ENCODE results near the gene CYB561D2. TPM values are rescaled to one million over a fixed set of nuclear protein-coding genes. Genes with fewer than 3 reads are reported as not detected.

The CYB561D2 gene
- total and polyA plus RNA-seq, 10 of the 15 experiments (the other 5 are each of a cell fraction or from before 2014, with no cell fraction given) = 7.6 to 39.2 (median 18.8) TPM

GRCh38 chr3:50336452-50337174, 14.0 kb upstream of the CYB561D2 start:
- TF ChIP-seq GATAD2B (conservative IDR thresholded peaks at IDR 0.05; ENCODE audit: low read depth) = peak; percentile 68; the same call in 1 of the 2 replicates
- 0 out of 2 replicates have a peak, but pooled peaks have one; percentile 9 for TF ChIP-seq TCF12 (IDR thresholded peaks at IDR 0.05; ENCODE audit: low read depth, low read length)
- TF ChIP-seq MYC (IDR thresholded peaks at IDR 0.05; ENCODE audit: insufficient read depth, insufficient read length, insufficient replicate concordance, low read length, severe bottlenecking) = peak; percentile 45
- TF ChIP-seq WRNIP1 (IDR thresholded peaks at IDR 0.05; ENCODE audit: borderline replicate concordance, low read depth, low read length) = no peak
- 0 out of 2 replicates have a peak, but pooled peaks have one; percentile 13 for TF ChIP-seq IKZF1 (conservative IDR thresholded peaks at IDR 0.05)
- TF ChIP-seq ELK1 (IDR thresholded peaks at IDR 0.05; ENCODE audit: low read depth, low read length) = no peak
- TF ChIP-seq SMARCA5 (IDR thresholded peaks at IDR 0.05) = peak; percentile 86; the same call in 1 of the 2 replicates
- 0 out of 4 replicates have a peak, but pooled peaks of 1 of the 2 experiments have one; percentile 12 for TF ChIP-seq IKZF2 (IDR thresholded peaks at IDR 0.05)
- Histone ChIP-seq H4K20me1 (ENCODE audit: control insufficient read depth, insufficient read depth) (no peaks in the 10 kb centered on the region; the same call in 1 of the 2 replicates), H3K36me3 (ENCODE audit: control insufficient read depth in 2 of 2, insufficient read depth in 2 of 2, low read length in 1 of 2) (peaks cover 6 to 7% of the 10 kb centered on the region in 2 experiments), H3K27ac (ENCODE audit: control insufficient read depth, insufficient read depth) (peak overlapping the region; percentile 92), H3K4me2 (ENCODE audit: control insufficient read depth, insufficient read depth) (peak overlapping the region; percentile 77), H3K4me1 (ENCODE audit: control insufficient read depth, insufficient read depth, low read length) (peaks cover 10% of the 10 kb centered on the region; the same call in 1 of the 2 replicates), H3K9me3 (replicated peaks; ENCODE audit: control insufficient read depth, insufficient read depth, low read length) (no peaks in the 10 kb centered on the region), H3K27me3 (replicated peaks in 1 of 2; ENCODE audit: control insufficient read depth in 2 of 2, insufficient read depth in 2 of 2, low read length in 1 of 2) (no peaks in the 10 kb centered on the region), H2AFZ (ENCODE audit: control insufficient read depth, low read depth, low read length) (peak overlapping the region; percentile 78), H3K9ac (ENCODE audit: control insufficient read depth, insufficient read depth, low read length) (peak overlapping the region; percentile 86), H3K79me2 (ENCODE audit: control insufficient read depth, insufficient read depth, low read length) (peaks cover 76% of the 10 kb centered on the region), H3K4me3 (peak overlapping the region; percentile 96)
- SMC1A ChIA-PET (ENCODE audit: uncharacterized antibody, unreplicated experiment) = interaction anchor here (0.9 to 1.8 kb wide), 10 partner anchors 9 to 275 kb away, joined by 3 to 20 read pairs (median 4); partner anchors contain the start of genes CISH, GNAI2, HYAL2 and HYAL3
- intact Hi-C loops (cut with micrococcal nuclease; ENCODE audit: unreplicated experiment) = loop anchor here (5.0 kb wide), 2 partner anchors 39 to 99 kb away; partner anchors contain the start of genes GNAI2, HYAL3 and NAA80
- CTCF ChIA-PET = interaction anchor here (0.6 to 10.5 kb wide), 12 partner anchors 9 to 665 kb away, joined by 3 to 72 read pairs (median 4); partner anchors contain the start of genes CYB561D2, HYAL2, NPRL2 and TUSC2
- POLR2A ChIA-PET = interaction anchor here (0.6 to 7.0 kb wide), 29 partner anchors 9 to 286 kb away, joined by 3 to 84 read pairs (median 4); partner anchors contain the start of genes C3orf18, CISH, CYB561D2 and GNAI2
- ATAC-seq (peak; percentile 17), DNase-seq (ENCODE audit: low read depth, low spot score) (no peak), FAIRE-seq (no peak)
- BruUV-seq (replicated peaks) = TSS peak; percentile 67
- RAD21 ChIA-PET (ENCODE audit: unreplicated experiment) = interaction anchor here (0.8 to 2.7 kb wide), 18 partner anchors 9 to 1163 kb away, joined by 3 to 21 read pairs (median 3); partner anchors contain the start of genes CYB561D2, DCAF1, GNAI2 and HYAL2
- 0% methylated on average over 13 of the region's 31 CpGs for WGBS (ENCODE audit: insufficient coverage, insufficient replicate concordance, low lambda C conversion rate, missing lambda C conversion rate)
- in situ Hi-C loops (cut with MboI) = loop anchor here (10.0 kb wide), 1 partner anchor 1058 kb away; the partner anchor contains the start of gene RBM15B

Measured in GM12878 (cell line).